NCI-H146 (cell line): ENCODE results near the gene TATDN2.
"Not testable (repeated sequence)": the region's sequence is repeated elsewhere in the genome, so short reads cannot be mapped to it uniquely, and the experiment has no call there.

Source experiments
- DNase-seq: peaks from one replicate; lab custom pipeline; 2025; lab: John Stamatoyannopoulos, UW

Gene TATDN2

DNA sequence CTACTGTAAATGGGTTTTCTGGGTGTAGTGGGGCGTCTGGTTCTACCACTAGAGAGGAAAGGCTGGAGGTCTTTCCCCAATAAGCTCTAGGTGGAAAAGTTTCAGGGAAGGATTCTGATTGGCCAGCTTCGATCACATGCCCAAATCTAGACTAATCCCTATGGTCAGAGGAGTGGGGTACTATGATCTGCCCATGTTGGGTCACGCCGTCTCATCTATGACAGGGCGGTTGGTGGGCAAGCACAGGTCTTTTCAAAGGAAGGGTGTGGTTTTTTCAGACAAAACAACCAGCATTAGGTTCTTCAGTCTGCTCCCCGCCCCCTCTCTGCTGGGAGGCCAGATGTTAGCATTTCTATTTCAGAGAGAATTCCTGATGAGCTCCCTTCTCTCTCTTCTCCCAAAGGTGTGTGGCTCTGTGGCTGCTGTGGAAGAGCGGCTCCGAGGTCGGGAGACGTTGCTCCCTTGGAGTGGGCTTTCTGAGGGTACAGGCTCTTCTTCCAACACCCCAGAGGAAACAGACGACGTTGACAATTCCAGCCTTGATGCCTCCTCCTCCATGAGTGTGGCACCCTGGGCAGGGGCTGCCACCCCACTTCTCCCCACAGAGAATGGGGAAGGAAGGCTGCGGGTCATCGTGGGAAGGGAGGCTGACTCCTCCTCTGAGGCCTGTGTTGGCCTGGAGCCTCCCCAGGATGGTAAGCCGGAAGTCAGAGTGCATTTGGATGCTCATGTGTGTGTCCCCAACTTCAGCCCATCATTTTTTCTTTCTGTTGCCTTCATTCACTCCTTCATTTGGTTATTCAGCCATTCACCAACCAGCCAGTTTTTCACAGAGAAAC is 9.7 kb upstream of the TATDN2 start:
- no peak for DNase-seq

DNA sequence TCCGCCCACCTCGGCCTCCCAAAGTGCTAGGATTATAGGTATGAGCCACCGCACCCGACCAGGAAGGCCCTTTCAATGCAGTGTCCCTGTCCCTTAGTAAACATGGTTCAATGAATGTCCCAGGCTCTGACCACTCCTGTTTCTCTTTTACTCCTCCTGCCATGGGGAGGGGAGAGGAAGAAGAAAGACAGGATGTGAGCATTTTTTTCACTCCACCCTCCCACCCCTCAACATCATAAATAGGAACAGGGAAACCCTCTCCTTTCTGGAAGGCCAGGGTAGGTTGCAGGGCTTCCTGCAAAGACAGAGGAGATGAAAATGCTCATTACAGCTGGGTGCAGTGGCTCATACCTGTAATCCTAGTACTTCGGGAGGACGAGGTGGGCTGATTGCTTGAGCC is 7.5 kb upstream of the TATDN2 start:
- DNase-seq = no peak

DNA sequence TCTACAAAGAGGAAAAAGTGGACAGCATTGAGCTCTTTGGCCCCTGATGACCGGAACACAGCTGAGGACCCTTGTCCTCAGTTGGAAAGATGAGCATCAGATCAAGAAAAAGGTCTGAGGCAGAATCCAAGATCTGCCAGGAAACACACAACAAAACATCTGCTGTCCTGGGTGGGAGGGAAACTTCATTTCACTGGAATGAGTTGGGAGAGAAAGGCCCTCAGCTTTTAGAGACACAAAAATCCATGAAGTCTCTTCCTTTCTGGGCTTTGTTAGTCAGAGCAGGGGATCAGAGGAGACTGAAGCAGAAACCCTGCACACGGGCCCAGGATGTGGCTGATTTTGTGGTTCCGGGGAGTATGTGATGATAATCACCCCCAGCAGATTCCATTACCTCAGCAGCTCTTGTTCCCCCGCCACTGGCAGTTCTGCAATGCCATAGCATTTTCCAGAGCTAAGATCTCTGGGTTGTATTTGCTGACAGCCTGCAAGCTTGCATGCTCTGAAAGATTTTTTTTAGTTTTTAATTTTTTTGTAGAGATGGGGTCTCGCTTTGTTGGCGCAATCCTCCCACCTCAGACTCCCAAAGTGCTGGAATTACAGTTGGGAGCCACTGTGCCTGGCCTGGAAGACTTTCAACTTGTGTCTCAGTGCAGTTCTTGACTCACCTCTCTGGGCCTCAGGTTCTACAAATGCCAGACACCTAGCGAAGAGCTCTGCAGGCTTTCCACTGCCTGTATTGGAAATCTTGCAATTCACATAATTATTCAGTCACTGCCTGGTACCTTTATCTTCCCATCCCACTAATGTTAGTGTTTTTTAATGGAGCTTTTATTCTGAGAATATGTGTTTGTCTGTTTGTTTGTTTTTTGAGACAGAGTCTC is 5.8 kb upstream of the TATDN2 start:
- no peak for DNase-seq

DNA sequence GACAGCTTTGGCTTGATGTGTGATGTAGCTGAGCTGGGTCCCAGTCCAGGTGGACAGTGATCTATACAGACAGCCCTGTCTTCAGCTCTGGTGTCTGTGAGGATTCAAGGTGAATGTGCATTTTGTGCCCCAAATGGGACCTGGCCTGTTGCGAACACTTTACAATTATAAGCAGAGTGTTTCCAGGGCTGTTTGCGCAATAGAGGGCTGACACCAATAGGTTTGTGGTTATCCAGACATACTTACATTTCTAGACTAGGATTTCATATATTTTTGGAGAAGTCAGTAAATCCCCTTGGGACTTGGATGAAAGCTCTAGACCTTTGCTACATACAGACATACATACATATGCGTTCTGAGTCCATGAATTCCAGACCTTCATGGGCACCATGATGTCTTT is 4.2 kb upstream of the TATDN2 start:
- DNase-seq = no peak

DNA sequence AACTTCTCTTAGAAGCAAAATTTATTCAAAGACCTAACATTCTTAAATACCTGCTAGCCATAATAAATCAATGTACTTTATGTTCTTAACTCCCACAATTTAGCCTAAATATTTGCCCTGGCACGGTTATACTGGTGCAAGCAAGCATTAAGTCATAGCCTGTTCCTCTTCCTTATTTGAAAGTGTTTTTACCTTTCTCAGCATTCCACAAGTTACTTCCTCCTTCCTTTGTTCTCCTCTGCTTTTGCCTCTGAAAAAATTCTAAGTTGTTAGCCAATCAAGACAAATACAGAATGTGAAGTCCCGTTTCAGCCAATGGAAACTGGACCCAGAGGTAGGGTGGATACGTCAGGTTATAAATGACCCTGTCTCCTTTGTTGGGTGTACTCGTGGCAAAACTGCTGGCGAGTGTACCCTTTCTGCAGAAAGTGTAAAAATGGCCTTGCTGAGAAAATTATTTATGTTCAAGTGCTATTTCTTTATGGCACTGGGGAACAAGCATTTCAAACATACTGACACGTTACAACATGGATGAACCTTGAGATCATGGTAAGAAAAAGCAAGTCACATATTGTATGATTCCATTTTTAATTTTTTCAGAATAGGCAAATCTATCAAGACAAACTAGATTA is 3.1 kb upstream of the TATDN2 start:
- no peak for DNase-seq

DNA sequence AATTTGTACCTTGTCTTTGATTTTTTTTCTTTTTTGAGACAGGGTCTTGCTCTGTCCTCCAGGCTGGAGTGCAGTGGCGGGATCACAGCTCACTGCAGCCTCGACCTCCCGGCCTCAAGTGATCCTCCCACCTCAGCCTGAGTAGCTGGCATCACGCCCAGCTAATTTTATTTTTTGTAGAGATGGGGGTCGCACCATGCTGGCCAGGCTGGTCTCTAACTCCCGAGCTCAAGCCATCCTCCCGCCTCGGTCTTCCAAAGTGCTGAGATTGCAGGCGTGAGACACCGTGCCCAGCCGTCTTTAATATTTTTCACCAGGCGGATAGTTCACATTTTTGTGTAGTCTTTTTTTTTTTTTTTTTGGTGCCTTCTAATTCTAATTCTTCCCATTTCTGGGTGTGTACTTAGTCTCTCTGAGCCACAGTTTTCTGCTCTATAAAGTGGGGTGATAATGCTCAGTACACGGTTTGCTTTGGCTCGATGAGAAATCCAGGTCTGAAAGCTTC is 528 bp upstream of the TATDN2 start:
- DNase-seq = no peak

DNA sequence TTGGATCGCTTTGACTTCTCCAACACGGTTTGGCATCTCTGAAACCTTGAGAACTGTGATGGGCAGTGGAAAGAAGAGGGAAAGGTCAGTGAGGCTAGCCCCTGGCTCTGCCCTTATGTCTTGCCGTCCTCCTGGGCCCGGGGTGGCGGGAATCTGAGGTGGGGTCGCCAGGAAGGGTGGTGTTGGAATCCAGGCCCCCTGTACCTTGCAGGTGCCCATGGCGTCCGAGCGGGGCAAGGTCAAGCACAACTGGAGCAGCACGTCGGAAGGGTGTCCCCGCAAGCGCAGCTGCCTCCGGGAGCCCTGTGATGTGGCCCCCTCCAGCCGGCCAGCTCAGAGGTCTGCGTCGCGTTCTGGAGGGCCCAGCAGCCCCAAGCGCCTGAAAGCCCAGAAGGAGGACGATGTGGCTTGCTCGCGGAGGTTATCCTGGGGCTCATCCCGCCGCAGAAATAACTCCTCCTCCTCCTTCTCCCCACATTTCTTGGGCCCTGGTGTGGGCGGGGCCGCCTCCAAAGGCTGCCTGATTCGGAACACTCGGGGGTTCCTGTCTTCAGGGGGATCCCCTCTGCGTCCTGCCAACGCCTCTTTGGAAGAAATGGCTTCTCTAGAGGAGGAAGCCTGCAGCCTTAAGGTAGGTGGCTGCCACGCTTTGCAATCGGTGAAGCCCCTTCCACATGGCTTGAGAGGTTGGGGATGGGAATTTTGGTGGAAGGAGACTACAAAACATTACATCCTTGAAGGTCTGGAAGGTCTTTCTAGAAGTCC is 907 bp downstream of the TATDN2 start:
- DNase-seq = peak; percentile 22

DNA sequence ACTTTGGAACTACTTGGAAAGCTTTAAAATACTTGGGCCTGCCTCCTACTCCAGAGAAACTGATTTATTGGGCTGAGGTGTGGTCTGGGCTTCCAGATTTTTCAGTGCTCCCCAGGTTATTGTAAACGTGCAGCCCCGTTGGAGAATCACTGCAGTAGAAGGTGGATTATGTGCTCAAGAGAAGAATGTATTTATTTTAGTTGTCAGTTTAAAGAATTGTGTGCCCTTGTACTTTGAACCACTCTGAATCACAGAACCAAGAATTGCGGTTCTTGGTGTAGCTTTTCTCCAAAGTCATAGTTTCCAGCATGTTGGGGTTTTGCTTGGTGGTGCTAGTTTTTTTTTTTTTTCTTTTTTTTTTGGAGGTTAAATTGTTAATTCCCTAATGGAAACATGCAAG is 1.6 kb downstream of the TATDN2 start:
- no peak for DNase-seq

DNA sequence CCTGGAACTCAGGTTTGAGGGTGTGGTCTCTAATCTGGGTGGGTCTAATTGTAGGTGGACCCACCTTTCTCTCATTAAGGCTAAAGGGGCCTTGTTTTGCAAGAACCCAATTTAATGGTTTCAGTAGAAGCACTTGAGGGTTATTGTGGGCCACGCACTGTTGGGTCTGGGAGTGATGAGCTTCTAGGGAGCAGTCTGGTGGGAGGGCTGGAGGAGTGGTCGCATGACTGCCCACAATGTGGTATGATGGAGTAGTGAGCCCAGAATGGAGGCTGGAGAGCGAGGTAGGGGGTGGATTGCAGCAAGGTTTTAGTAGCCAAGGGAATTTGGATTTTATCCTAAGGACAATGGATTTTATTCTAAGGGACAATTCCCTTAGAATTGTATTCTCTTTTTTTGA is 2.7 kb downstream of the TATDN2 start:
- no peak for DNase-seq

DNA sequence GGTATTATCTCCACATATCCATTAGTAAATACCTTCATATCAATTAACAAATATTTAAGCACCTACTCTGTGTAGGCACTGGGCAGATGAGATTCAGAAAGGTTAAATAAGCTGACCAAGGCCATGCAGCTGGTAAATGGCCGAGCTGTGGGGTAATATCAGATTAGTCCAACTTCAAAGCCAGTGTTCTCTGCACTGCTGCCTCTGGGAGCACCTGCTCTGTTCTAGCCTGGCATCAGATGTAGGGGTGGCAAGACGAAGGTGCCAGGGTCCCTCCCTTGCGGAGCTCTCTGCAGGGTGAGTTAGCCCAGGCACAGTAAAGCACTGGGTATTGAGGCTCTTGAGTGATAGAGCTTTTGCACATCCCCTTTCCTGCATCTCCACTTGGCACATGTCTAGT is 5.5 kb downstream of the TATDN2 start:
- DNase-seq = no peak

DNA sequence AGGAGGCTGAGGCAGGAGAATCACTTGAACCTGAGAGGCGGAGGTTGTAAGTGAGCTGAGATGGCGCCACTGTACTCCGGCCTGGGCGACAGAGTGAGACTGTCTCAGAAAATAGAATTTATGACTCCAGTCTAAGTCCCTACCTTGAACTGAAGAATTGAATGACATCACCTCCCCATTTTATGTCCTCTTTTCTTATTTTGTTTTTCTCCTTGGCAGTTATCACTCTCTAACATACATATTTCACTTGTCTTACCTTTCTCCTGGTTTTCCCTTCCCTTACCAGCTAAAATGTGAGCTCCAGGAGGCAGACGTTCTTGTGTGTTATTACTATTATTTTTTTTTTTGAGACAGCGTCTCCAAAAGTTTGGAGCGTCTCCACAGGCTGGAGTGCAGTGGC is 7.6 kb downstream of the TATDN2 start:
- no peak for DNase-seq

DNA sequence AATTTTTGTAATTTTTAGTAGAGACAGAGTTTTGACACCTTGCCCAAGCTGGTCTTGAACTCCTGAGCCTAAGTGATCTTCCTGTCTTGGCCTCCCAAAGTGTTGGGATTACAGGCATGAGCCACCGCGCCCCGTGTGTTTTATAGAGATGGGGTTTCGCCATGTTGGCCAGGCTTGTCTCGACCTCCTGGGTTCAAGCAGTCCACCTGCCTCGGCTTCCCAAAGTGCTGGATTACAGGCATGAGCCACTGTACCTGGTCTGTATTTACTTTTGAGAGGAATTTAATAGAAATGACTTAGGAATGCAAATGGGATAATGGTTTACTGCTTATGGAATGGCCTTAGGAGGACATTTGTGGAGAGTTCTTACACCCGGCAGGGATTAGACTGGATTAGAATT is 10.8 kb downstream of the TATDN2 start:
- DNase-seq = no peak

DNA sequence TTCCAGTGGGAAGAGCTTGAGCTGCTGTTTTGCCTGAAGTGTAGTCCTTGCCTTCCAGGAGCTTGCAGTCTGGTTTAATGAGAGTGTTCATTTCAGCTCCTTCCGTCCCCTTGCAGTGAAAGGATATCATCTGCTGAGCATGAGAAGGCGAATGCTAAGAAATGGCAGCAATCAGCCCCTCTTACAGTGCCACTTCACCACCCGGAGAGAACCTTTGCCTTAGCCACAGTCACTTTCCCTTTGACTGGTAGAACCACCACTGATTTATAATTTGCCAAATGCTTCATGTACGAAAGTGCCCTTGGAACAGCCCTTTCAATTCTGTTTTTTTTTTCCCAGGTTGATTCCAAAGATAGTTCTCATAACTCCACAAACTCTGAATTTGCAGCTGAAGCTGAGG is 11.5 kb downstream of the TATDN2 start:
- DNase-seq = no peak

DNA sequence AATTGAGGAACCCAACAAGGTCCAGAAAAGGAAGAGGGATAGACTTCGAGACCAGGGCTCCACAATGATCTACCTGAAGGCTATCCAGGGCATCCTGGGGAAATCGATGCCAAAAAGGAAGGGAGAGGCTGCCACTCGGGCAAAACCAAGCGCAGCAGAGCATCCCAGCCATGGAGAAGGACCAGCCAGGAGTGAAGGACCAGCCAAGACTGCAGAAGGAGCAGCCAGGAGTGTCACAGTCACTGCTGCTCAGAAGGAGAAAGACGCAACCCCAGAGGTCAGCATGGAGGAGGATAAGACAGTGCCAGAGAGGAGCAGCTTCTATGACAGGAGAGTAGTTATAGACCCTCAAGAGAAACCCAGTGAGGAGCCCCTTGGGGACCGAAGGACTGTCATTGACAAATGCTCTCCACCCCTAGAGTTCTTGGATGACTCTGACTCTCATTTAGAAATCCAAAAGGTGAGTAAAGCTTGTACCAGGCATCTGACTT is 12.0 kb downstream of the TATDN2 start:
- DNase-seq = no peak

DNA sequence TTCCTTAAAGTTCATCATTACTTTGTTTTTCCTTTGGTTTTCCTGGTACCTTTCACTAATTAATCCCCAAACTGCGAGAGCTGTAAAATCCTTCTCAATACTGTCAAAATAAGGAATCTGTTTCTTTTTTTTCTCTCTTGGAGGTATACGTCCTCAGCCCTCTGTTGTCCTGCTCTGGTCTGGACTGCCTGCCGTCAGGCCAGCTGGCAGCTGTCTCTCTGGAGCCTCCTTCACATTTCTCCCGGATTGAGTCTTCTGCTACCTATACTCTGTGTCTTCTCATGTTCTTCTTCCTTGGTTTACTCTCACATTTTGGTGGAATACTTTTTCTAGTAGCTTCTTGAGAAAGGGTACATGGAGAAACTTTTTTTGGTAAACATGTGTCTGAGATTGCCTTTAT is 13.8 kb downstream of the TATDN2 start:
- no peak for DNase-seq

DNA sequence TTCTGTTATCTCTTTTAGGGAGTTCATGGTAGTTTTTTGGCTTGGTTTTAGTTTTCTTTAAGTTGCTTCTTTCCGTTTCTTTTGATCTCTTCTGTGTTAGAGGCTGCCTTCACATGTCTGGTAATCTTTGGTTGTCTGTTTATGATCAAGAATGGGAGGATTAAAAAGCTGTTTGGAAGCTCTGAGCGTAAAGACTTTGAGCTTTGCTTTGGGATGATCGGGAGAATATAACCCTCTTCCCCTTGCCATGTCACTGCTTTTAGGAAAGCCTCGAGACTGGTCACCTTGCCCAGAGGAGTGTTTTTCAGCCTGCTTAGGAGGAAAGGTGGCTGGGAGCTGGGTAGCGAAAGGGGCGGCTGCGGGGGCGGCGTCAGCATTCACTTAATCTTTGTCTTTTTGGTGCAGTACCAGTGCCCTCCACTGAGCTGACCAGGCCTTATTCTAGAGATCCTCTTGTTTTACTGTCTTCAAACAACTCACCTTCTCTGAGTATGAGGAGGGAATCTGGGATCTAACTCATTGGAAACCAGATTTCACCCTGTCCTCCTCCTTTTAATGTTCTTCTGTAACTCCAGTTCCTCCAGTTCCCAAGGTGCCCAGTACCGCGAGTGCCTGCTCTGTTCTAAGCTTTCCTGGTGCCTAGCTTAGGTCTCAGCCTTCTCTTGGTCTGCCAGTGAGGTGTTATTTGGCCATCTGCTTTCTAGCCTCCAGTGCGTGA is 15.5 kb downstream of the TATDN2 start:
- DNase-seq = no peak

DNA sequence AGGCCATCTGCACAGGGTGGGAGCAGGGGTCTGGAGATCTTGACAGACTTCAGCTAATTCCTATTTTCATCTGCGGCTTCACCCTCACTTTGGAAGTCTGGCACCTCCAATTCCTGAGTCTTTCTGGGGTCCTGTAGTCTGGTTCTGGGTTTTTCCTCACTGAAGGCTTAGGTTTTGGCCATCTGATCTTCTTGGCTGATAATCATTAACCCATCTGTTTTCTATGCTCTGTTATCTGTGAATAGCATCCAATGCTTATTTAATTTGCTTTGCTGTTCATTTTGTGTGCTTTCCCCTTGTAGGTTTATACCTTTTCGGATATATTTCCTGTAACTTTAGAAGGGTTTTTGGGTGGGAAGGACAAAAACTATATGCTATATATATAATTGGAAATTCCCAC is 17.6 kb downstream of the TATDN2 start:
- no peak for DNase-seq

DNA sequence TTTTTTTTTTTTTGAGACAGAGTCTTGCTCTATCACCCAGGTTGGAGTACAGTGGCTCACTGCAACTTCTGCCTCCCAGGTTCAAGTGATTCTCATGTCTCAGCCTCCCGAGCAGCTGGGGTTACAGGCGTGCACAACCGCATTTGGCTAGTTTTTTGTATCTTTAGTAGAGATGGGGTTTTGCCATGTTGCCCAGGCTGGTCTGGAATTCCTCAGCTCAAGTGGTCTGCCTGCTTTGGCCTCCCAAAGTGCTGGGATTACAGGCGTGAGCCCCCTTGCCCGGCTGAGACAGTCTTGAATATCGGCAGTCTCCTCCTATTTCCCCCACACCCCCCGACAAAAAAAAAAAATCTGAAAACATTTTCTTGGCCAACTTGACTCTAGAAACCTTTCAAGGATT is 18.7 kb downstream of the TATDN2 start:
- not testable (repeated sequence) for DNase-seq

DNA sequence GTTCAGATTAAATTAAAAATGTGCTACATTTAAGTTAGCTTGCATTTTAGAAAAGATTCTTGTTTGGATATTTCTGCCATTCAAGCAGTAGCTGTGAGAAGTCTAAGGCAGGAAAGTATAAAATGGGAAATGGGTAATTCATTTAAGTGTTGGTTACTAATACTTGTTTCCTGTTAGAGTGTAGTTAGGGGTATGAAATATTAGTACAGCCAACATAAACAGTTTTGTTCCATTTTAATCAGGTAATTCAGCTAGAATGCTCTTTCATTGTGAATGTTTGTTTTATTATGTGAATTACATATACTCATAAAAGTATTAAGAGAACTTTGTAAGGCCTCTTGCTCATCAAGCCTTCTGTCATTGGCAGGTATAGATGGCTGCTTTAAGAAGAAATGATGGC is 19.9 kb downstream of the TATDN2 start:
- DNase-seq = no peak

DNA sequence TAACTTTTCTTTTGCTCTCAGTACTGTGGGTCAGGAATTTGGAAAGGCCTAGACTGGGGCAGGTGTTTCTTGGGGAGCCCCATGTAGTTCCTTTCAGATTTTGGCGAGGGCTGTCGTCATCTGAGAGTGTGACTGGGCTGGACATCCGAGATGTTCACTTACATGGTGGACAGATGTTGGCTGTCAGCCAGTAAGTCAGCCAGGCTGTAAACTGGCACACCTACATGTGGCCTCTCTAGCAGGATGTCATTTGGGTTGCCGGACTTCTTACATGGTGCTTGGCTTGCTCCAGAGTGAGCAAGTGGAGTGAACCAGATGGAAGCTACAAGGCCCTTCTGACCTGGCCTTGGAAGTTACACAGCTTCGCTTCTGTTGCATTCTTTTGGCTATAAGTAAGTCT is 20.7 kb downstream of the TATDN2 start:
- no peak for DNase-seq

DNA sequence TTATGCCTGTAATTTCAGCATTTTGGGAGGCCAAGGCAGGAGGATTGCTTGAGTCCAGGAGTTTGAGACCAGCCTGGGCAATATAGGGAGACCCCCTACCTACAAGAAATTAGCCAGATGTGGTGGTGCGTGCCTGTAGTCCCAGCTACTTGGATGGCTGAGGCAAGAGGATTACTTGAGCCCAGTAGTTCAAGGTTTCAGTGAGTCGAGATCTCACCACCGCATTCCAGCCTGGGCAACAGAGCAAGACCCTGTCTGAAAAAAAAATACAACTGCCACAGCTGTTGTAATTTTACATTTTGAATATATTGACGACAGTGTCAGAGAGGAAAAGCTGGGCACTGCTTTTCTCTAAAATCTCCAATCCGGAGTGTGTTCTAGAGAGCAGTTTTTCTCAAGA is 21.2 kb downstream of the TATDN2 start:
- DNase-seq = no peak
